HL-60/S4 treated with retinoic acid at 250 ng/mL for 4 days and 3 days (cell line): ENCODE data around the gene SF3B4.
"Not testable (repeated sequence)": the region's sequence is repeated elsewhere in the genome, so short reads cannot be mapped to it uniquely, and the experiment has no call there.

ENCODE experiments used
- in situ Hi-C: fragments of 300-500 bp; cut with MboI; formaldehyde crosslinking; loops from 2 replicates; pipeline ENCODE4 v1.7.0; 2022; ENCODE audit warnings: low sequenced_read_pairs

The SF3B4 gene, protein sequence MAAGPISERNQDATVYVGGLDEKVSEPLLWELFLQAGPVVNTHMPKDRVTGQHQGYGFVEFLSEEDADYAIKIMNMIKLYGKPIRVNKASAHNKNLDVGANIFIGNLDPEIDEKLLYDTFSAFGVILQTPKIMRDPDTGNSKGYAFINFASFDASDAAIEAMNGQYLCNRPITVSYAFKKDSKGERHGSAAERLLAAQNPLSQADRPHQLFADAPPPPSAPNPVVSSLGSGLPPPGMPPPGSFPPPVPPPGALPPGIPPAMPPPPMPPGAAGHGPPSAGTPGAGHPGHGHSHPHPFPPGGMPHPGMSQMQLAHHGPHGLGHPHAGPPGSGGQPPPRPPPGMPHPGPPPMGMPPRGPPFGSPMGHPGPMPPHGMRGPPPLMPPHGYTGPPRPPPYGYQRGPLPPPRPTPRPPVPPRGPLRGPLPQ

DNA sequence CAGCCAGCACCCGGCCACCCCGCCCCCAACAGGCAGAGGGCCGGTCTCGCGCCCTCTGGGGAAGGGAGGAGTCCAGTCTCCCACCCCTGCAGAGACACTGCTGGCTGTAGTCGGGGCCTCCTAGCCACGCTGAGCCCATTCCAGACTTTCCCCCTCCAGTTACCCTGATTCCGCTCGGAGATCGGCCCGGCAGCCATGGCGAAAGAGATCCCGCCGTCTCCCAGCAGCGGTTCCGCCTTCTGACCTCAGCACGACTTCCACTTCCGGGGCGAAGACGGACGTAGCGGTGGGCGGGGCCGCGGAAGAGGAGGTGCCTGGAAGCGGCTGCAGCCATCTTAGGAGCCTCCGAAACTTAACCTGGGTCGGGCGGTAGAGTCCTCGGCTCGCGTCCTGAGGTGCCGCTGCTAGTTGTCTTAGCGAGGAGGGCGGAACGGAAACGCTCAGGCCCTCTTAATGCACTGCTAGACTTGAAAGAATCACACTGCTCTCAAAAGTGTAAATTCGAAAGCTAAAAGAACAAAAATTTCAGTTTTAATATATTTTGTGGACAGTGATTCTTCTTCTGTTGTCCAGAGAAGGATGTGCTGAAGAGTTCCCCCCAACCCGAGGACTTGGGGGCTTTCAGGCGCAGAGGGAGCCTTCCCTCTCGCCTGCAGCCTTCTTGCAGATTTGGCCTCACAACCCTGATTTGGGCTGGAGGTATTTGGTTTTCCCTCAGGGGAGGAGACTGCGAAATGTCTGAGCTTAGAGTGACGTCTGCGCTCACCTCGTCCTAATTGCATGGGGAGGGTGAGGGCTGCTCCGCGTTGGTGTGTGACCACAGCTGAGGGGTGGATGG is at the start of gene SF3B4:
Gene SF3B4 (minus strand): TSS at position 241 of the 838 bp plus-strand sequence. CDS start 44 bp downstream, at position 197.
- in situ Hi-C loops: no loop called here

DNA sequence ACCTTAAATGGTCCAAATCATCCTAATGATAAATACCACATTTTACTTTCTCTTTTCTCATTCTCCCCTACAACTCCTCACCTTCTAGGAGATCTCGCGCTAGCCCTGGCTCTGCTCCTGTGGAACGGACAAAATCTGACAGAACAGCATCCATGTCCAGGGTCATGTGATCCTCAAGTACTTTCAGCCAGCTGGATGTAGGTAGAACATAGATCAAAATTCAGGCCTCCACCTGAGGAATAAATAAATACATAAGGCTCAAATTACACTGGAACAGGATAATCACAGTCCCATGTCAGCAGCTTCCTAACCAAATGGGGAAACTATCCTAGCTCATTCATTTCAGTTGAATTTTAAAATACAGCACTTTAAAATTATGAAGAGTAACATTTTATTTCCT is 49.7 kb upstream of the SF3B4 start:
- in situ Hi-C loops: no loop called here

DNA sequence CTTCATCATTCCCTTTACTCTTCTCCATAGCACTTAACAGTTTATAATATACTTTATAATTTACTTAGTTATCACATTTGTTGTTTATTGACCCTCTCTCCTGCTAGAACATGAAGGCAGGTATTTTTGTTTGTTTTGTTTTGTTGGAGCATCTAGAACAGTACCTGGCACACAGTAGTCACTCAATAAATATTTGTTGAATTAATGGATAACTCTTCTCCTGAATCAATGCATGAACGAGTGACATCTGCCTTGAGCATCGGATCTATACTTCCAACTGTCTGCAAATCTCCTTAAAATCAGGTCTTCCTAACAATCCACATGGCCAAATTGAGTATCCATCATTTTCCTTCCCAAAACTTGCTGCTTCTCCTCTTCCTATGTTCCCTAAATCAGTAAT is 44.9 kb upstream of the SF3B4 start:
- in situ Hi-C loops: no loop called here

DNA sequence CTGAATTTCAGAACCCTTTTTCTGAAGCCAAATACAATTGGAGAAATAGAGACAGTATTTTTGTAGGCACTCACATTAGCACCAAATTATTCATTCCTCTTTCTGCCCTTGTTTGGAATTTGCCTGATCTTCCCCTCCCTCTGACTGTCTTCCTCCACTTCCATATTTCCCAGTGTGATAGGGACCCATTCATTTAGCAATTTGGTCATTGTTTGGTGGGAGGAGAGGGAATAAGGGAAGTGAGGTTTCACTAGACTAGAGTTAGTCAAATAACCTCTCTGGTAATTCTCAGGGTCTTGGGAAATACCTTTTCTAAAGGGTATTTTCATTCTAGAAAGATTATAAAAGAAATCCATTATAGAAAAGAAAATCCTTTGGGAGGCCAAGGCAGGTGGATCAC is 40.0 kb upstream of the SF3B4 start:
- in situ Hi-C loops: loop anchor here (10.0 kb wide), 1 partner anchor 207 kb away; no protein-coding TSS in a partner anchor

DNA sequence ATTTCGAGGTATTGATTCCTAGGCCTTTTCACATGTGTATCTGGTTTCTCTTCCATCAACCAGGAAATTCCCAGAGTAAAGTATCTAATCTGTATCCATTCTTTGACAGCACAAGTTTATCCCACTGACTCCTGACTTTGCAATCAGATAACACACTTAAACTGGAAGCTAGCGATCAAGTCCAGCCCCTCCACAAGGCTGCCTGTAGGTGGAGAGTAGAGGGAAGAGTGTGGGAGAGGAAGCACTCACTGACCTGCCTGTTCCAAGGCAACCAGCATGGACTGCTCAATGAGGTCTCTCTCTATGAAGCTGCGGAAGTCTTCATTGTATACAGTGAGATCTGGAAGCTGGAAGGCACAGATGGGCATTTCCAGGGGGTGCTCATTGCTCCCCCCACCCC is 39.4 kb upstream of the SF3B4 start:
- in situ Hi-C loops: loop anchor here (10.0 kb wide), 1 partner anchor 208 kb away; no protein-coding TSS in a partner anchor

DNA sequence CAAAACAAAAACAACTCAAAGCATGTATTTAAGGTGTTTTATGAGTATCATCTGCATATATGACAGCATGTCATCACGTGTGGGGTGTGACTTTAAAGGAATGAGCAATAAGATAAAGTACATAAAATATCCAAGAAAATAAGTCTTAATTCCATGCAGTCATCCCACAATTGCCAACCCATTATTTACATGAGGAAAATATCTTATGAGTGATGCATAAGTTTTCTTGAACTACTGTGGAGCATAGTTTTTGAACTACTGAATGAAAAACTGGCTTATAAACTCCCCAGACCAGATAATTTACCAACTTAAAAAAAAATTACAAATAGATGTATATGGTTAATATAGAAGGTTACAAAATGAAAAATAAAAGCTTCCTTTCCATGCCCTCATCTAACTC is 38.8 kb upstream of the SF3B4 start:
- in situ Hi-C loops: loop anchor here (10.0 kb wide), 1 partner anchor 208 kb away; no protein-coding TSS in a partner anchor

DNA sequence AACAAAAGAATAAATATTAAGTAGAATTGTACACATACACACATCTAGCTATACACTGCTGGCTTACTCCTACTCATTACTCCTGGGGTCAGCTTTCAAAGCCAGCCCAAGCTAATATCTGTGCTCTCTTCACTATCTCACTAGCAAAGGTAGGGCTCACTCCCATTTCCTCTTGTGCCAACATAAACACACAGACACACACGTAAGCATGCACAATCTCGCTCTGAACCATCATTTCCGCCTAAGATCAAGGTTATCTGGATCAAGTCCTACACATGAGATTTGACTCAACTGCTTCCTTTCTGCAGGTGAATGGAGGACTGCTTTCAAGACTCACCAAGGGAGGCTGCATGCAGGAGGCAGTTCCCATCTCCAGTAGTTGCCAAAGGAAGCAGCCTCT is 37.8 kb upstream of the SF3B4 start:
- in situ Hi-C loops: loop anchor here (10.0 kb wide), 1 partner anchor 209 kb away; no protein-coding TSS in a partner anchor

DNA sequence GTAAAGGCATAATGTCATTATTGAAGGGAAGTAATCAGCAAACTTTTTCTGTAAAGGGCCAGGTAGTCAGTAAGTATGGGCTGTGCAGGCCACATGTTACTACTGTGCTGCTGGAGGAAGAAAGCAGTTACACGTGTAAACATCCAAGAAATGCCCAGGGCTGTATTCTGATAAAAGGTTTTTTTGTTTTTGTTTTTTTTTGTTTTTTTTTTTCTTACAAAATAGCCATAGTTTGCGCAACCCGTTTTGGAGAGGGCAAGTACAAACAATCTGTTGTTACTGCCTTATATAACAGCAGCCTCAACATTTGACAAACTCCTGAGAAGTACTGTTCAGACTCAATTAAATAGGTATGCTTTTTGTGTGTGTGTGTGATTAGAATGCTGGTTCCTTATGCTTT is 35.8 kb upstream of the SF3B4 start:
- in situ Hi-C loops: loop anchor here (10.0 kb wide), 1 partner anchor 211 kb away; no protein-coding TSS in a partner anchor

DNA sequence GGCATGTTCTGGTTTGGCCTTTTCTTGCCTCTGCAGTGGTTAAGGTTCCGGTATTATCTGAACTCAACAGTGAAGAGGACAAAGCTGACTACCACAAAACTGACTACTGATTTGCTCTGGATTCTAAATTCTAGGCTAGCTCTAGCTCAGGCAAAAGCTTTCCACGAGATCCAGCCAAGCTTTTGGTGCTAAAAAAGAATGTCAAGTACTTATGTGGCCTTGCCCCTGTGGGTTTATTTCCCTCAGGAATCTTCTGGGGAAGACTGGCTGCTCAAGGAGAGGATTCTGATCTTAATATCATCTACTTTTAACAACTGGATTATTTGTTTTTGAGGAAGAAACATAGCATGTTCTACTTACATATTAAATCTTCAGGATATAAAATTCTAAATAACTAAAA is 35.1 kb upstream of the SF3B4 start:
- in situ Hi-C loops: loop anchor here (10.0 kb wide), 1 partner anchor 212 kb away; no protein-coding TSS in a partner anchor

DNA sequence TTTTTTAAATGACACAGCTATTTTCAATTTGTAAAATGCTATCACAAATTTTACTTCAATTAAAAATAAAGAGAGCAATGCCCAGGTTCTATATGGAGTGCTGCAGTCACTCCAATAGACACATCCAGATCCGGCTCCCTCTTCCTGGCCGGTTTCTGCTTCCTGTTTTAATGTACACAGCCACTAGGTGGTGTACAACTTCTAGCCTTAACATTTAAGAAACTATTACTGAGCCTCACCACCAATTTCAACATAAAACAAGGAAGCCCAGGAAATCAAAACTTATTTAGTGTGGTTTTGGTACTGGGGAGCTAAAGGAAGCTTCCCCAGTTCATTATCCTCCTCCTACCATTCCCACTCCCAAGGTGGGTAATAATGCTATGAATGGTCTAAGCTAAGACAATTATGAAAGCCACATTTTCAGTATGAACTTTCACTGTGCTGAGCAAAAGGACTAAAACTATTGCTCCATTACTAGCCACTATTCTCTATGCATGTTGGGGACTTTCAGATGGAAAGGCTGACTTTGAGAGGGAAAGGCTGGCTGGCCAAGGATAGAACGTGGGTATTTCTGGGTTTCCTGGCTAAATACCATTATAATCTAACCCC is 34.5 kb upstream of the SF3B4 start:
- in situ Hi-C loops: loop anchor here (10.0 kb wide), 1 partner anchor 213 kb away; no protein-coding TSS in a partner anchor

DNA sequence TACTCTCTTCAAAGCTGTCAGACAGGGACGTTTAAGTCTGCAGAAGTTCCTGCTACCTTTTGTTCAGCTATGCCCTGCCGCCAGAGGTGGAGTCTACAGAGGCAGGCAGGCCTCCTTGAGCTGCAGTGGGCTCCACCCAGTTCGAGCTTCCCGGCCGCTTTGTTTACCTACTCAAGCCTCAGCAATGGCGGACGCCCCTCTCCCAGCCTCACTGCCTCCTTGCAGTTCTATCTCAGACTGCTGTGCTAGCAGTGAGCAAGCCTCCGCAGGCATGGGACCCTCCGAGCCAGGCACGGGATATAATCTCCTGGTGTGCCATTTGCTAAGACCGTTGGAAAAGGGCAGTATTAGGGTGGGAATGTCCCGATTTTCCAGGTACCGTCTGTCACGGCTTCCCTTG is 29.9 kb upstream of the SF3B4 start:
- in situ Hi-C loops: not testable (repeated sequence)

DNA sequence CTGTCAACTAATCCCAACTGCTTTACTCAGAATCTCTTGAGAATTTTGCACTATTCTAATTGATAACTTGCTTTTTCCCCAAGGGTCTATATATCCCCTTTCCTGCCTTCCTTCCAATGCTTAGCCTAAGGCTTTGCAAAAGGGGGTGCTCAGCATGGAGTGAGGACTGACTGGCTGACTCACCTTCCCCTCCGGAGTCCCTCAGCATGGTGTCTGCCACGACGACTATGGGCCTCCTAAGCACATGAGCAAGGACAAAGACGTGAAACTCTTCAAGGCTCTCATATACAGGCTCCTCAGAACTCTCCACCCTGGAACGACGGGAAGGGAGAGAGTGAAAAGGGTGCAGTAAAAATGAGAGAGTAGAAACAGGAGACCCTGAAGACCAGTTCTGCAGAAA is 22.3 kb upstream of the SF3B4 start:
- in situ Hi-C loops: no loop called here

DNA sequence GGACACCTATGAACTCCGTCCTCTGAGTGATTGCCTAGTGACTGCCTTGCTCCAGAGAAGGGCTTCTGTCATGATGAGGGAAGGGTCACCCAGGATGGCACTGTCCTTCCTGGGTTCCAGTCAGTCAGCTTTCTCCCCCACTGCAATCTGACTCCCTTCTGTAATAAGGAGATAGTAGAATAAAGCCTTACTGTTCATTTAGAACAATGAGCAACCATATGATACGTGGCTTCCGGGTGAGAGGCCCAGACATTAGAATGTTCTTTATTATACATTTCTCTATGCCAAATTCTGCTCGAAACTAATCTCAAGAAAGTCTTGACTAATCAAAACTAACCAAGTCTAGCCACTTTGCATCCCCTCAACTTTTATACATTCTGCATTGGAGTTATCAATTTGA is 17.6 kb upstream of the SF3B4 start:
- in situ Hi-C loops: no loop called here

DNA sequence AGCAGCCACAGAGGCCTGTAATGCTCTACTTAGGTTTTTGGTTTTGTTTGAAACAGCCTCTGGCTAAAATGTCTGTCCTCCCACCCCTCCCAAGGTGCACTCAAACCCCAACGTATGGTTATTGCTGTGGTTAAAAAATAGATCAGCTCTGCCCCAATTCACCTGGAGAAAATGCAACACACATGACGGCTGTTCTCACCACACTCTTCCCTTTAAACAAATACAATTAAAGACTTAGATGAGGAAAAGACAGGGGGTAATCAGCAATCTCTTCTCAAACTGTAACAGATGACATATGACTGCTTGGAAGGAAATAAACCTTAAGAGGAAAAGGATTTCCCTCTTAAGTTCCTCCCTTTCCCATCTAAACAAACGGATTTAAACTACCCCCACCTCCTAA is 15.3 kb upstream of the SF3B4 start:
- in situ Hi-C loops: no loop called here

DNA sequence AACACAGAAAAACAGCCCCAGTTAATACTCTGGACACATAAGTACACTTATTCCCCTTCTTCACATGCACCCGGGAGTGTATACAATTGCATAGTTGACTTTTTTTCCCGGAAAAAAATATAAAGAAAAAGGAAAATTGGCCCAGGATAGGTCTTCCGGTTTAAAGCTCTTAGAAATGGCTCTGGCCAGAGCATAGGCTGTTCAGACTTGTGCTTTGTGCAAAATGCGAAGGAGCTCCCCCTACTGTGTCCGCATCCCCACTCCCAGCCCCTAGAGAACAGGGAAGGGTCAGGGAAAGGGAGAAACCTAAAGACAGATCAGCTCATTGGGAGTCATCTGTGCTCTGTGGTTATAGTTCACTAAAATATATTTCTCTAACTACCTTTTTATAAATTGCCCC is 14.6 kb upstream of the SF3B4 start:
- in situ Hi-C loops: no loop called here

DNA sequence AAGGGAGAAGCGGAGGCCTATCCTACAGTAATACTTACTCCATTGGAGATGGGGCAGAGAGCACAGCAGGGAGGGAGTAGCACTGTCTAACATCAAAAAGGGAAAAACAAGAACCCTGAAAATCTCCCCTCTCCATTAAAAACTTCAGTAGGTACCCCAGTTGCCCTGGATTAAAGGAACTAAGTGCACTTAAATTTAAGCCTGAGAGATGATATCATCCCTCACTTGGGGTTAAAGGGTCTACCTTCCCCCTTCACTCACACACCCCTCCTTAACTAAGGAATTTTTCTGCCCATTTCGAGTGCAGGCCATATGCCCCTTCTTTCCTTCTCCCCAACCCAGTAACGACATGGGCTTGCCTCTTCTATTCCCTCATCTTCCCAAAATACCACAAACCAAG is 12.8 kb upstream of the SF3B4 start:
- in situ Hi-C loops: no loop called here

DNA sequence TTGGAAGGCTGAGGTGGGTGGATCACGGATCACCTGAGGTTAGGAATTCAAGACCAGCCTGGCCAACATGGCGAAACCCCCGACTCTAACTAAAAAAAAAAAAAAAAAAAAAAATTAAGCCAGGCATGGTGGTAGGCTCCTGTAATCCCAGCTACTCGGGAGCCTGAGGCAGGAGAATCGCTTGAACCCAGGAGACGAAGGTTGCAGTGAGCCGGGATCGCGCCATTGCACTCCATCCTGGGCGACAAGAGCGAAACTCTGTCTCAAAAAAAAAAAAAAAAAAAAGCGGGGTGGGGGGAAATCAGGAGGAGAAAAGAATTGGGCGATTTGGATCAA is 11.0 kb upstream of the SF3B4 start:
- in situ Hi-C loops: not testable (repeated sequence)

DNA sequence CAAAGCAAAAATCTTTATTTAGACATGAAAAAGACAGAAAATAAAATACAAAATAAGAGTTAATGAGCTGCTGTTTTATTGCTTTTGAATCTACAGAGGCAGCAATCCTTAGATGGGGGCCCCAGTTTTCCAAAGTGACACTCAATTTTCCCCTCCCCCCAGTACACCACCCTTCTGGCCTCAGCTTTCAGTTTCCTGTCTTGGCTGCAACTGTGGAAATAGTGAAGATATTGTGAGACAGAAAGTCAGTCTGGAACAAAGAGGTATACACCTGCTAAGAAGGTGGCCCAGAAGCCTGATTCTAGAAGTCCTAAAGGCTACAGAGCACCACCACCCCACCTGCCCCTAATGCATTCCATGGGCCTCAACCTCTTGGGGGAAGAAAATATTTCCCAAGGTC is 10.2 kb upstream of the SF3B4 start:
- in situ Hi-C loops: no loop called here

DNA sequence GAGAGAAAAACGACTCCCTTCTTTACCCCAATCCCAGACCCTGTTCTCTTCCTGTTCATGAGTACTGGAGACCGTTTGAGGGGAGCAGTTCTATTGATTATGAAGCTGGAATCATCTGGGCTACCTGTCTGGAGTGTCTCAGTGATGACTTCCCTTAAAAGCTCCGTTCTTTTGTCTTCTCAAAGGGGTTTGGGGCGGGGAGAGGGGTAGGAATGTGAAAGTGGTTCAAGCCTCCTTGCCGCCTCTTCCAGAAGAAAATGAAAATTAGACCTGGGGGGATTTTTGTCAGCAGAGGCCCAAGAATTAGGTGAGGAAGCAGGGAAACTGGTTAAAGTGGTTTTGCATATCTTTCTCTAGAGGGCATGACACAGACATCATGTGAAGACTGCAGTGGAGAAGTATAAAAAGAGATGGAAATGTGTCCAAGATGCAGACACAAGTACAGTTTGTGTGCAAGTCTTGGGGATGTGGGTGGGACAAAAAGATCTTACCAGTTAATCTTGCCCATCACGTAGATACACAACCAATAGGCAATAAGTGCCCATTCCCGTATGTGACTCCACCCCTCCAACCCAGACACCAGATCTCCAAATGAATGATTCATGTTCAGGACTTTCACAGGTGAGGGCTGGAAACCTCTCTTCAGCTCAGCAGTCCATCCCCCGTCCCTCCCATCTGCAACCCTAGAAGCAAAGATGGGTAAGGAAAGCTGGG is 9.5 kb upstream of the SF3B4 start:
- in situ Hi-C loops: no loop called here

DNA sequence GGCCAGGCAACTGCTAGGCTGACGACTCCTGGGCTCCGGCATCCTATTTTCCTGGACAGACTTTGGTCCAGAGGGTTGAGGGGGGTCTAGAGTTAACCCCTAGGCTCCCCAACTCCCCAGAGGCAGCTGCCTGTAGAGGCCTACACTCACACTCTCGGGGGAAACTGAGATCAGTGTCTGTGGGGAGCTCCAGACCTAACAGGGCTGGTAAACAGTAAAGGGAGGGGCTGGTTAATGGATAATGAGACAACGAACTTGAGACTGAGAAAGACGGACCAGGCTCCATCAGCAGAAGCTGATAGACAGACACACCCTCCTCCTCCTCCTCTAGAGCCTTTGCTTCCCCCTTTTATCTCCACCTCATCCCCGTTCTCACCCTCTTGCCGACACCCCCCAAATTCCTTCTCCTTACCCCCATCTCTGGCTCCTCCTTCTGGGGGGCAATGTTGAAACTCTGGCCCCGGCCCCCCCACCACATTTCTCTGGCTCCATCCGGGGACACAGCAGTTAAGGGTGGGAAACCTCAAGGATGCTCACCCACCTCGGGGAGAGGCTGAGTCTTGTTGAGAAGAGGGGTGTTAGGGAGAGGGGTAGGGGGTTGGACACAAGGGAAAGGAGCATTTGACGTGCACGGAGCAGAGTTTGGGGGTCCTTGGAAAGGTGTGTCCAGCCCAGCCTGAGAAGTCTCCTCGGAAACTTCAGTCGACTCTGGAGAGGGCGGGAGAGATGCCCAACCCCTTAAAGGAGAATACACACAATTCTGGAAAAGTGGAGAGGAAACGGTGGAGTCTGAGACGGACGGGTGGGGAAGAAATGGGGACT is 8.8 kb upstream of the SF3B4 start, which contains the start of gene MTMR11:
Gene MTMR11 (minus strand): TSS at position 710 of the 822 bp plus-strand sequence. CDS start 232 bp downstream, at position 478.
- in situ Hi-C loops: no loop called here
